ENCODE results near the gene IRF5. TPM values are rescaled to one million over a fixed set of nuclear protein-coding genes. Genes with fewer than 3 reads are reported as not detected.

Gene IRF5
- total and polyA plus RNA-seq, 7 donors = 0.44 to 1.6 (median 1.2) TPM

DNA sequence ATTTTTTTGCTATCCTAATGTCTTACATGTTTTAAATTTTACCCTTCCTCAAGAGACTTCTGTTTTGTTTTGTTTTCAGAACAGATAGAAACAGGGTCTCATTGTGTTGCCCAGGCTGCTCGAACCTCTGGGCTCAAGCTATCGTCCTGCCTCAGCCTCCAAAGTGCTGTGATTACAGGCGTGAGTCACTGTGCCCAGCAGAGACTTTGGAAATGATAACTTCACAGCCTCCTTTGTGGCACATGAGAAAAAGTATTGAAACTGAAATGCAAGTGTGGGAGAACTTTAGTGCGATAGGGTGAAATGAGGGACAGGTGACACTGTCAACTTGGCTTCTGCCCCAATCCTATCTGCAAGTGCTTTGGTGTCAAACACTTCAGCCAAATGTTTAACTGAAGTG, 21.6 kb downstream of the IRF5 start:
- H3K9me3 ChIP-seq = no peaks in the 10 kb centered on the region
- intact Hi-C loops (cut with DNase I) = no loop called here
- no peak for DNase-seq
- peaks cover 4% of the 10 kb centered on the region for H3K4me1 ChIP-seq
- peaks cover 4 to 85% of the 10 kb centered on the region in 2 donors for H3K36me3 ChIP-seq (ENCODE audit: insufficient read depth in 1 of 2, low read depth in 1 of 2)
- ATAC-seq = no peak
- TF ChIP-seq, protein P1, sequence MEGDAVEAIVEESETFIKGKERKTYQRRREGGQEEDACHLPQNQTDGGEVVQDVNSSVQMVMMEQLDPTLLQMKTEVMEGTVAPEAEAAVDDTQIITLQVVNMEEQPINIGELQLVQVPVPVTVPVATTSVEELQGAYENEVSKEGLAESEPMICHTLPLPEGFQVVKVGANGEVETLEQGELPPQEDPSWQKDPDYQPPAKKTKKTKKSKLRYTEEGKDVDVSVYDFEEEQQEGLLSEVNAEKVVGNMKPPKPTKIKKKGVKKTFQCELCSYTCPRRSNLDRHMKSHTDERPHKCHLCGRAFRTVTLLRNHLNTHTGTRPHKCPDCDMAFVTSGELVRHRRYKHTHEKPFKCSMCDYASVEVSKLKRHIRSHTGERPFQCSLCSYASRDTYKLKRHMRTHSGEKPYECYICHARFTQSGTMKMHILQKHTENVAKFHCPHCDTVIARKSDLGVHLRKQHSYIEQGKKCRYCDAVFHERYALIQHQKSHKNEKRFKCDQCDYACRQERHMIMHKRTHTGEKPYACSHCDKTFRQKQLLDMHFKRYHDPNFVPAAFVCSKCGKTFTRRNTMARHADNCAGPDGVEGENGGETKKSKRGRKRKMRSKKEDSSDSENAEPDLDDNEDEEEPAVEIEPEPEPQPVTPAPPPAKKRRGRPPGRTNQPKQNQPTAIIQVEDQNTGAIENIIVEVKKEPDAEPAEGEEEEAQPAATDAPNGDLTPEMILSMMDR (IDR thresholded peaks at IDR 0.05) = no peak
- no peaks in the 10 kb centered on the region for H3K27me3 ChIP-seq (ENCODE audit: insufficient read depth in 3 of 3, low read length in 2 of 3)
- WGBS, 3 donors = 94 to 96% (median 95%) methylated on average over 4 of the region's 4 CpGs
- no peak overlapping the region for H3K27ac ChIP-seq
- H3K4me3 ChIP-seq = no peak overlapping the region

- ATAC-seq (no peak), DNase-seq (no peak)
- Histone ChIP-seq H3K4me3 (no peak overlapping the region), H3K36me3 (ENCODE audit: insufficient read depth in 1 of 2, low read depth in 1 of 2) (peaks cover 1 to 84% of the 10 kb centered on the region in 2 donors), H3K27me3 (ENCODE audit: insufficient read depth in 3 of 3, low read length in 2 of 3) (no peaks in the 10 kb centered on the region), H3K4me1 (peaks cover 4% of the 10 kb centered on the region), H3K9me3 (no peaks in the 10 kb centered on the region), H3K27ac (no peak overlapping the region)
- intact Hi-C loops (cut with DNase I) = no loop called here
- TF ChIP-seq, protein P1 (IDR thresholded peaks at IDR 0.05) = no peak
- 90 to 91% (median 91%) methylated on average over 8 of the region's 8 CpGs for WGBS, 3 donors
These were observed 23.4 kb downstream of the IRF5 start for GRCh38 chr7:128961030-128961659.

GRCh38 chr7:128962899-128963298, 25.2 kb downstream of the IRF5 start:
- H3K4me3 ChIP-seq = no peak overlapping the region
- no peak overlapping the region for H3K27ac ChIP-seq
- no peaks in the 10 kb centered on the region for H3K27me3 ChIP-seq (ENCODE audit: insufficient read depth in 3 of 3, low read length in 2 of 3)
- TF ChIP-seq, protein P1 (IDR thresholded peaks at IDR 0.05) = no peak
- no peak for ATAC-seq
- intact Hi-C loops (cut with DNase I) = no loop called here
- no peak for DNase-seq
- H3K9me3 ChIP-seq = no peaks in the 10 kb centered on the region
- peaks cover 8 to 84% of the 10 kb centered on the region in 2 donors for H3K36me3 ChIP-seq (ENCODE audit: insufficient read depth in 1 of 2, low read depth in 1 of 2)
- H3K4me1 ChIP-seq = peaks cover 4% of the 10 kb centered on the region

DNA sequence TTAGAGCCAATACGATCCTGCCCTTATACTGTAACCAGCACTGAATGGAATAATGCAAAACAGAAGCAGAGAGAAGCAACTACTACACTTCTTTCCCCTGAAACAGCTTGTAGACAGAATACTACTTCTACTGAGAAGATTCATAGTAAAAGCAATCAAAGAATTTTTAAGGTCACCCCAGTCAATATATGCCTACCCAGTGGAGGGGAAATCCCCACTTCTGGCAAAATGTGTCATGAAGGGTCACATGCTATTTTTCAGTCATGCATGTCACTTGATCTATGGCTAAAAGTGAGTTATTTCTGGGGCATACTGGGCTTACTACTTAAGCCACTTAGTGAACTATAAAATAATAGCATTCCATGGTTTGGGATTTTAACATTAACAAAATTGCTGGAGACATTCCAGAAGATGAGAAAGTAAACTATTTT, 25.6 kb downstream of the IRF5 start:
- peaks cover 4% of the 10 kb centered on the region for H3K4me1 ChIP-seq
- TF ChIP-seq, protein P1 (IDR thresholded peaks at IDR 0.05) = no peak
- ATAC-seq (no peak), DNase-seq (no peak)
- H3K9me3 ChIP-seq = no peaks in the 10 kb centered on the region
- H3K4me3 ChIP-seq = no peak overlapping the region
- peaks cover 8 to 84% of the 10 kb centered on the region in 2 donors for H3K36me3 ChIP-seq (ENCODE audit: insufficient read depth in 1 of 2, low read depth in 1 of 2)
- H3K27me3 ChIP-seq (ENCODE audit: insufficient read depth in 3 of 3, low read length in 2 of 3) = no peaks in the 10 kb centered on the region
- 89 to 92% (median 91%) methylated on average over 1 of the region's 1 CpG for WGBS, 3 donors
- intact Hi-C loops (cut with DNase I) = no loop called here
- H3K27ac ChIP-seq = no peak overlapping the region

DNA sequence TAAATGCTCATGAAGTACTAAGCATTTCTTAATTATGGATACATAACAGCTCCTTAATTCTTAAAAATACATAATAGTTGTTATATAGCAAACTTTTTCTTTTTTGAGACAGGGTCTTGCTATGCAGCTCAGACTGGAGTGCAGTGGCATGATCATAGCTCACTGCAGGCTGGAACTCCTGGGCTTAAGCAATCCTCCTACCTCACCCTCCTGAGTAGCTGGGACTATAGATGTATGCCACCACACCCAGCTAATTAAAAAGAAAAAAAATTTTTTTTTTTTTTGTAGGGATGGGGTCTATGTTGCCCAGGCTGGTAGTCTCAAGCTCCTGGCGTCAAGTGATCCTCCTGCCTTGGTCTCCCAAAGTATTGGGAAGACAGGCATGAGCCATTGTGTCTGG, 30.9 kb downstream of the IRF5 start:
- H3K4me1 ChIP-seq = peaks cover 2% of the 10 kb centered on the region
- H3K9me3 ChIP-seq = no peaks in the 10 kb centered on the region
- intact Hi-C loops (cut with DNase I) = no loop called here
- H3K4me3 ChIP-seq = no peak overlapping the region
- WGBS, 3 donors = 89 to 100% (median 96%) methylated on average over 1 of the region's 1 CpG
- no peaks in the 10 kb centered on the region for H3K27me3 ChIP-seq (ENCODE audit: insufficient read depth in 3 of 3, low read length in 2 of 3)
- peaks cover 20 to 90% of the 10 kb centered on the region in 2 donors for H3K36me3 ChIP-seq (ENCODE audit: insufficient read depth in 1 of 2, low read depth in 1 of 2)
- ATAC-seq = no peak
- TF ChIP-seq, protein P1 (IDR thresholded peaks at IDR 0.05) = no peak
- H3K27ac ChIP-seq = no peak overlapping the region
- no peak for DNase-seq
